GM12878 (cell line): ENCODE measurements around the gene CDKN1B. TPM values are rescaled to one million over a fixed set of nuclear protein-coding genes. Genes with fewer than 3 reads are reported as not detected.

Source experiments
- ASH2L ChIP-seq: fragments of 300-600, 200-600 bp; sonication (generic); IDR thresholded peaks from 2 replicates; pipeline ENCODE4 v1.6.1; 2017; ENCODE audit warnings: low read depth, mild to moderate bottlenecking, borderline replicate concordance
- ATF7 ChIP-seq: fragments of 450-650 bp; IDR thresholded peaks from 2 replicates; pipeline ENCODE4 v1.6.1; 2016; ENCODE audit warnings: low read depth, mild to moderate bottlenecking
- CBX5 ChIP-seq: sonication (generic); IDR thresholded peaks from 2 replicates; pipeline ENCODE4 v1.6.1; 2016; ENCODE audit warnings: low read depth, moderate library complexity, mild to moderate bottlenecking, inconsistent platforms
- CEBPZ ChIP-seq: fragments of 150-350 bp; IDR thresholded peaks from 2 replicates; pipeline ENCODE4 v1.6.1; 2016; ENCODE audit warnings: low read depth, low read length
- DPF2 ChIP-seq: fragments of 450-650 bp; IDR thresholded peaks from 2 replicates; pipeline ENCODE4 v1.6.1; 2017; ENCODE audit warnings: mild to moderate bottlenecking
- FOXK2 ChIP-seq: fragments of 450-650 bp; IDR thresholded peaks from 2 replicates; pipeline ENCODE4 v1.6.1; 2017; ENCODE audit warnings: mild to moderate bottlenecking, moderate library complexity
- FOXM1 ChIP-seq: IDR thresholded peaks from 2 replicates; pipeline ENCODE4 v1.6.1; 2012; ENCODE audit warnings: low read depth, mild to moderate bottlenecking, inconsistent platforms, low read length, moderate library complexity
- HDAC6 ChIP-seq: fragments of 200-600 bp; sonication (generic); IDR thresholded peaks from one replicate; pipeline ENCODE4 v1.8.0; 2017; ENCODE audit warnings: antibody characterized with exemption; ENCODE audit not compliant: unreplicated experiment
- KAT2A ChIP-seq: conservative IDR thresholded peaks from 2 replicates; pipeline ENCODE4 v1.6.1; 2011; ENCODE audit warnings: low read depth, low read length; ENCODE audit not compliant: control insufficient read depth
- NBN ChIP-seq: fragments of 450-650 bp; IDR thresholded peaks from 2 replicates; pipeline ENCODE4 v1.6.1; 2016
- NR2F1 ChIP-seq: fragments of 450-650 bp; conservative IDR thresholded peaks from 2 replicates; pipeline ENCODE4 v1.6.1; 2017; ENCODE audit warnings: mild to moderate bottlenecking
- POLR2A ChIP-seq: IDR thresholded peaks from 2 replicates; pipeline ENCODE4 v1.6.1; 2011; ENCODE audit warnings: low read depth, mild to moderate bottlenecking, low read length
- ZBED1 ChIP-seq: IDR thresholded peaks from 2 replicates; pipeline ENCODE4 v1.6.1; 2016; ENCODE audit warnings: borderline replicate concordance
- ZBTB4 ChIP-seq: fragments of 450-650 bp; formaldehyde crosslinking; IDR thresholded peaks from 2 replicates; pipeline ENCODE4 v1.4.0; 2022; ENCODE audit warnings: mild to moderate bottlenecking, moderate library complexity
- ZNF592 ChIP-seq: fragments of 450-650 bp; IDR thresholded peaks from 2 replicates; pipeline ENCODE4 v1.6.1; 2017; ENCODE audit warnings: mild to moderate bottlenecking, moderate library complexity
- polyA plus RNA-seq, 11 experiments: library from polyadenylated mRNA; depleted of rRNA in 4 of 11; unstranded in 6 of 11; stranded (reverse) in 5 of 11; fragments of >200 nt; fragmentation: Nextera tagmentation in 4 of 11; fragmentation: Illumina TruSeq in 1 of 11; extraction: Ambion mirVana in 4 of 11; extraction: Trizol in 1 of 11; gene quantifications; 1 replicate in 1 of 11; 2 replicates in 10 of 11; pipeline versions ENCODE4 v1.2.1 to v1.2.3, GENCODE V29; 2011 to 2016; ENCODE audit warnings: inconsistent platforms in 2 of 11, missing spikeins in 2 of 11, low read depth in 1 of 11
- total RNA-seq, 4 experiments: library from RNA; depleted of rRNA in 3 of 4; stranded (reverse); fragments of >200 nt in 3 of 4; fragmentation: Illumina TruSeq in 1 of 4; extraction: Trizol in 1 of 4; gene quantifications; 2 replicates each; pipeline versions ENCODE4 v1.2.1 to v1.2.3, GENCODE V29; 2013 to 2021
- TF ChIP-seq, protein P1 (sequence below): fragments of 450-650 bp; IDR thresholded peaks from 2 replicates; pipeline ENCODE4 v1.6.1; 2016; ENCODE audit warnings: mild to moderate bottlenecking

Gene CDKN1B
- total and polyA plus RNA-seq, 10 of the 15 experiments (the other 5 are each of a cell fraction or from before 2014, with no cell fraction given) = 4.2 to 39.1 (median 23.1) TPM

GRCh38 chr12:12716793-12717585 lies at the start of gene CDKN1B (continued):
- TF ChIP-seq CEBPZ (no peak), ZBTB4 (CRISPR knock-in tag) (no peak), NR2F1 (peak; percentile 64), ATF7 (no peak), DPF2 (peak; percentile 93), HDAC6 (no peak), FOXK2 (no peak), POLR2A (peak; percentile 75), ZNF592 (0 out of 2 replicates have a peak, but pooled peaks have one; percentile 30), ZBED1 (no peak), CBX5 (no peak), KAT2A (no peak), ASH2L (0 out of 2 replicates have a peak, but pooled peaks have one; percentile 65), NBN (0 out of 2 replicates have a peak, but pooled peaks have one; percentile 39), FOXM1 (no peak)
- TF ChIP-seq, protein P1, sequence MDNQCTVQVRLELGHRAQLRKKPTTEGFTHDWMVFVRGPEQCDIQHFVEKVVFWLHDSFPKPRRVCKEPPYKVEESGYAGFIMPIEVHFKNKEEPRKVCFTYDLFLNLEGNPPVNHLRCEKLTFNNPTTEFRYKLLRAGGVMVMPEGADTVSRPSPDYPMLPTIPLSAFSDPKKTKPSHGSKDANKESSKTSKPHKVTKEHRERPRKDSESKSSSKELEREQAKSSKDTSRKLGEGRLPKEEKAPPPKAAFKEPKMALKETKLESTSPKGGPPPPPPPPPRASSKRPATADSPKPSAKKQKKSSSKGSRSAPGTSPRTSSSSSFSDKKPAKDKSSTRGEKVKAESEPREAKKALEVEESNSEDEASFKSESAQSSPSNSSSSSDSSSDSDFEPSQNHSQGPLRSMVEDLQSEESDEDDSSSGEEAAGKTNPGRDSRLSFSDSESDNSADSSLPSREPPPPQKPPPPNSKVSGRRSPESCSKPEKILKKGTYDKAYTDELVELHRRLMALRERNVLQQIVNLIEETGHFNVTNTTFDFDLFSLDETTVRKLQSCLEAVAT = no peak
